ENCODE measurements around the gene TSPAN31.

The TSPAN31 gene

GRCh38 chr12:57750561-57751431 is 6.0 kb downstream of the TSPAN31 start:
- FAIRE-seq = no peak
- no peak for DNase-seq (ENCODE audit: extremely low spot score, insufficient read length, low read depth)

GRCh38 chr12:57751432-57751787 is 6.6 kb downstream of the TSPAN31 start:
- FAIRE-seq (no peak), DNase-seq (ENCODE audit: extremely low spot score, insufficient read length, low read depth) (no peak)

GRCh38 chr12:57751788-57752667 is 7.2 kb downstream of the TSPAN31 start, which contains the start of gene CDK4:
Gene CDK4, minus strand, starts transcription at chr12:57752310. Its CDS starts 593 bp downstream, at chr12:57751717.
- FAIRE-seq = peak; percentile 99

GRCh38 chr12:57752668-57753000 is 7.8 kb downstream of the TSPAN31 start:
- FAIRE-seq (no peak), DNase-seq (ENCODE audit: extremely low spot score, insufficient read length, low read depth) (no peak)

More at GRCh38 chr12:57751788-57752667, 7.2 kb downstream of the TSPAN31 start, which contains the start of gene CDK4:
- DNase-seq (ENCODE audit: extremely low spot score, insufficient read length, low read depth) = peak; percentile 94

- DNase-seq (ENCODE audit: extremely low spot score, insufficient read length, low read depth) = no peak
- no peak for FAIRE-seq
These were observed 9.0 kb downstream of the TSPAN31 start for GRCh38 chr12:57753756-57754337.

GRCh38 chr12:57754411-57755193 is 9.8 kb downstream of the TSPAN31 start, which contains the start of gene MARCHF9:
Gene MARCHF9, plus strand, starts transcription at chr12:57755103. Its CDS starts 426 bp downstream, at chr12:57755529.
- peak; percentile 53 for DNase-seq (ENCODE audit: extremely low spot score, insufficient read length, low read depth)
- peak; percentile 67 for FAIRE-seq

GRCh38 chr12:57755194-57755453 is 10.3 kb downstream of the TSPAN31 start:
- FAIRE-seq = no peak
- DNase-seq (ENCODE audit: extremely low spot score, insufficient read length, low read depth) = no peak

GRCh38 chr12:57755454-57756372 is 10.9 kb downstream of the TSPAN31 start:
- FAIRE-seq (peak; percentile 18), DNase-seq (ENCODE audit: extremely low spot score, insufficient read length, low read depth) (no peak)

- FAIRE-seq = peak; percentile 66
- peak; percentile 54 for DNase-seq (ENCODE audit: extremely low spot score, insufficient read length, low read depth)
These were observed 11.8 kb downstream of the TSPAN31 start for GRCh38 chr12:57756406-57757341.

- FAIRE-seq (no peak), DNase-seq (ENCODE audit: extremely low spot score, insufficient read length, low read depth) (no peak)
These were observed 12.9 kb downstream of the TSPAN31 start for GRCh38 chr12:57757771-57758170.

- DNase-seq (ENCODE audit: extremely low spot score, insufficient read length, low read depth) = no peak
- FAIRE-seq = no peak
These were observed 13.9 kb downstream of the TSPAN31 start for GRCh38 chr12:57758552-57759359.

- FAIRE-seq = peak; percentile 45
- DNase-seq (ENCODE audit: extremely low spot score, insufficient read length, low read depth) = no peak
These were observed 14.6 kb downstream of the TSPAN31 start for GRCh38 chr12:57759360-57759980.

- FAIRE-seq = no peak
- no peak for DNase-seq (ENCODE audit: extremely low spot score, insufficient read length, low read depth)
These were observed 15.6 kb downstream of the TSPAN31 start for GRCh38 chr12:57760347-57760982.

GRCh38 chr12:57761391-57761998 is 16.7 kb downstream of the TSPAN31 start:
- no peak for DNase-seq (ENCODE audit: extremely low spot score, insufficient read length, low read depth)
- FAIRE-seq = no peak

GRCh38 chr12:57762463-57762862 is 17.6 kb downstream of the TSPAN31 start:
- no peak for DNase-seq (ENCODE audit: extremely low spot score, insufficient read length, low read depth)

More at GRCh38 chr12:57762463-57762862, 17.6 kb downstream of the TSPAN31 start:
- no peak for FAIRE-seq
